ENCODE data around the gene IQSEC1.

Gene IQSEC1

GRCh38 chr3:13025778-13026518 is 47.3 kb downstream of the IQSEC1 start:
- DNase-seq, result no peak

- DNase-seq, result peak in 1 of 2 donors; percentile 36
These were observed 48.1 kb downstream of the IQSEC1 start for GRCh38 chr3:13025090-13025489.

- no peak for DNase-seq
These were observed 48.5 kb downstream of the IQSEC1 start for GRCh38 chr3:13024765-13025065.

GRCh38 chr3:13023971-13024764 is 49.1 kb downstream of the IQSEC1 start:
- DNase-seq, result no peak

- no peak for DNase-seq
These were observed 49.8 kb downstream of the IQSEC1 start for GRCh38 chr3:13023235-13023970.

GRCh38 chr3:13022348-13023234 is 50.6 kb downstream of the IQSEC1 start:
- no peak for DNase-seq

- peak in 1 of 2 donors; percentile 47 for DNase-seq
These were observed 51.8 kb downstream of the IQSEC1 start for GRCh38 chr3:13021141-13022114.

GRCh38 chr3:13020159-13020750 is 53.0 kb downstream of the IQSEC1 start:
- DNase-seq, result no peak

GRCh38 chr3:13019243-13020095 is 53.8 kb downstream of the IQSEC1 start:
- DNase-seq, result no peak

GRCh38 chr3:13018561-13019242 is 54.5 kb downstream of the IQSEC1 start:
- no peak for DNase-seq

GRCh38 chr3:13018043-13018451 is 55.2 kb downstream of the IQSEC1 start:
- DNase-seq, result no peak

GRCh38 chr3:13017361-13018042 is 55.7 kb downstream of the IQSEC1 start:
- DNase-seq, result no peak

- no peak for DNase-seq
These were observed 56.4 kb downstream of the IQSEC1 start for GRCh38 chr3:13016721-13017255.

GRCh38 chr3:13016083-13016720 is 57.0 kb downstream of the IQSEC1 start:
- DNase-seq, result peak; percentile 72 to 76

GRCh38 chr3:13015286-13016082 is 57.7 kb downstream of the IQSEC1 start:
- peak; percentile 80 to 84 for DNase-seq

GRCh38 chr3:13014755-13015285 is 58.4 kb downstream of the IQSEC1 start:
- no peak for DNase-seq
